GM21825 (cell line): ENCODE results near the gene EXD3.
"Not testable (repeated sequence)": the region's sequence is repeated elsewhere in the genome, so short reads cannot be mapped to it uniquely, and the experiment has no call there.

Experiments used
- ATAC-seq: cut with Tn5 transposase; IDR thresholded peaks from one replicate; pipeline ENCODE4 v1.9.1; 2021; ENCODE audit warnings: mild to moderate bottlenecking, moderate library complexity; ENCODE audit not compliant: unreplicated experiment

EXD3 gene

DNA sequence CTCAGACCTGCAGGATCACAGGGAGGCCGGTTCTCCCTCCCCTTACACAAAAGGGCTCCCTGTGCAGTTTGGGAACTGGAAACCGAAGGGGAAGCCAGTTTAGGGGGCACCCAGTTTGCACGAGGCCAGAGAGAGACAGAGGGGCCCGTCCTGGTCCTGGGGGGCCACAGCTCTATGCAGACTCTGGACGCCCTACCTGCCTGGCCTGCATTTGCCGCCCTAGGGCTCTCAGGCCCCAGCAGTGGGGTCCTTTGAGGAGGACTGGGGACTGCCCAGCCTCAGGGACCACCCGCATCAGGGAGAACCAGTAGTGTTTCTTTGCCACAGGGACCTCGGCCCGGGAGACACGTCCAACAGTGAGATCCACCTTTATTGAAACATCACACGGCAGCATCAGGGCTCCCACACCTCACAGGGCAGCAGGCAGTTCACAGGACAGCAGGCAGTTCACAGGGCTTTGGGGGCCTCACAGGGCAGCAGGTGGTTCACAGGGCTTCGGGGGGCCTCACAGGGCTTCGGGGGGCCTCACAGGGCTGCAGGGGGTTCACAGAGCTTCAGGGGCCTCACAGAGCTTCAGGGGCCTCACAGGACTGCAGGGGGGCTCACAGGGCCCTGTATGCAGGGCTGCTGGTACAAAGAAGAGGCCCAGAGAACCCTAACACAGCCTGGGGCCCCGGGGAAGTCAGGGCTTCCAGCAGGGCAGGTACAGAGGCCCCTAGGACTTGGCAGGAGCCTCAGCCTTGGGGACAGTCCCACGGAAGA, 36.8 kb upstream of the EXD3 start:
- ATAC-seq, result no peak

DNA sequence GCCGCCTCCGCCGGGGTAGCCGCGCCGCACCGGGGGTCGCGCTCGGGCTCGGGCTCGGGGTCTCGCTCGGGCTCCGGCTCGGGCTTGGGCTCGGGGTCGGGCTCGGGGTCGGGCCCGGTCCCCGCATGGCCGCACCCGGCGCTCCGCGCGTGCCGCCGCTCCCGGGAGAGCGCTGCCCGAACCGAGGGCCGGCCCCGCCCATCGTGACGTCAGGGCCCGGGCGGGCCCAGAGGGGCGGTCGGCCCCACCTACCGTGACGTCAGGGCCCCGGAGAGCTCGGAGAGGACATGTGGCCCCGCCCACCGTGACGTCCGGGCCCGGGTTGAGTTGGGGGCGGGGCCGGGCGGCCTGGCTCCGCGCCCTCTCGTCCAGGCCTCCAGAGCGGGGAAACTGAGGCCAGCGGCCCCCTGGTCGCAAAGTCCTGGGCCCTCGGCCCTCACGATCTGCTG, 36.2 kb upstream of the EXD3 start, which contains the start of gene NSMF:
TSS of gene NSMF (minus strand) at position 183 of the 449 bp plus-strand sequence. CDS start 232 bp downstream, outside the sequence.
- ATAC-seq, result peak; percentile 57

DNA sequence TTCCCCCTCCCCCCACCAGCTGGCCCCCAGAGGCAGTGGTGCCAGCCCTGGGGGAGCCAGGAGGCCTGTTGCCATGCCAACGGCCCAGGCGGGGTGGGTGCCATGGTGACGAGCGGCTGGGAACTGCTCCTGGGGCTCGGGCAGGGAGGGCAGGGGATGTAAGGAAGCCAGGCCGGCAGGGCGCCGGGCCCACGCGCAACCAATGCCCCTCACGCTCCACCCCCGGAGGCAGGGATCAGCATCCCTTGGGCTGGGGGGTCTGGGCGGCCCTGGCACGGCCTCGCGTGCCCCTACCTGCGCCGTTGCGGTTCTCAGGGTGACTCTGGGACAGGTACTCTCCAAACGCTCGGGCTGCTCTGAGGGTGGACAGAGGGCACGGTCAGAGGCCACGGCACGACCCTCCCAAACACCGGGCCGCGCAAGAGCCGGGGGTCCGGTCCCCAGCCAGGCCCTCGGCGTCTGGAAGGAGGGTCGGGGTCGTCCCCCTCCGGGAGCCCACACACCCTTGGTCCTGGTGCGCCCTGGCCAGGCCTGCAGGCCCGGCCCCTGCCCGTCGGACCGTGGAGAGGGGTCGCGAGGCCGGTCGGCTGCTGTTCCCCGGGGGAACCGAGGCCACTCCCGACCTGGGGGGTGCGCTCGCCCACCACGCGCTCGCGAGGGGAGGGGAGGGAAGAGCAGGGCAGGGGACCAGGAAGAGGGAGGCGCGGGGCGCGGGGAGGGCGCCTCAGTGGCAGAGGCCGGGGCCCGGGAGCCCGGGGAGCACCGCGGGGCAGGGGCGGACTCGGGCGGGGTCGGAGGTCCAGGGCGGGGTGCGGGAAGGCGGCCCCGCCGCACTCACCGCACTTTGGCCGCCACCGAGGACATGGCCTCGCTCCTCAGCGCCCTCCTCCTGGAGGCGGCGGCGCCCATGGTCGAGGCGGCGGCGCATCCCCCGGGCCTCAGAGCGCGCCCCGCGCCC, 35.5 kb upstream of the EXD3 start:
- peak; percentile 9 for ATAC-seq

DNA sequence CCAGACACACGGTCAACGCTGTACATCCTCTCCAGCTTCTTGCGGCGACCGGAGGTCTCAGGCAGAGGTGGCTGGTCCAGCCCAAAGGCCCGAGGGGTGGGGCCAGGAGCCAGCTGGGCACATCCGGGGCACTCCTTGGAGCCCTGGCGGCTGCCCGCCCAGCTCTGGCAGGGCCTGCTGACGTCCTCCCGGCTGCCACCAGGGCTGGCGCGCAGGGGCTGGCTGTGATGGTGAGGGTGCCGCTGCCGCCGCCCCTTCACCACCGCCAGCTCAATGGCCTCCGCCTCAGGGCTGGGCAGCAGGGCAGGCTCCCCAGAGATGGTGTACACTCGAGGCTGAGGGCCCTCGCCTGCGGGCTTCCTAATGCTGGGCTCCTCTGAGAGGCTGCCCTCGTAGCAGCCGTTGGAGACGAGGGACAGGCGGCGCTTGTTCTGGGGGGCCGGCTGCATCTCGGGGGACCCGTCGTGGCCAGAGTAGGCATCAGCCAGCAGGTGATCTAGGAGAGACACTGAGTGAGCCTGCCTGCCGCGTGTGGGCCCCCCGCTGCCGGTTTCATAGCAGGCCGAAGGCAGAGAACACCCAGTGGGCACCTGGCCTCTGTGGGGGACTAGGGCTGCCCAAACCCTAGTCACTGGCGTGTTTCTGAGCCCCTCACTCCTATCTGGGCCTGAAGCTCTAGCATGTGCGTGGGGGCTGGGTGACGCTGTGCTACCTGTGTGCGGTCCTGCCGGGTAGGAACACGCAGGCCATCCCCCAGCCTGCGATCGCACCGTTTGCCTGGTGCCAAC, 34.6 kb upstream of the EXD3 start:
- no peak for ATAC-seq

- ATAC-seq, result no peak
These were observed 34.0 kb upstream of the EXD3 start for GRCh38 chr9:137456864-137457405.

DNA sequence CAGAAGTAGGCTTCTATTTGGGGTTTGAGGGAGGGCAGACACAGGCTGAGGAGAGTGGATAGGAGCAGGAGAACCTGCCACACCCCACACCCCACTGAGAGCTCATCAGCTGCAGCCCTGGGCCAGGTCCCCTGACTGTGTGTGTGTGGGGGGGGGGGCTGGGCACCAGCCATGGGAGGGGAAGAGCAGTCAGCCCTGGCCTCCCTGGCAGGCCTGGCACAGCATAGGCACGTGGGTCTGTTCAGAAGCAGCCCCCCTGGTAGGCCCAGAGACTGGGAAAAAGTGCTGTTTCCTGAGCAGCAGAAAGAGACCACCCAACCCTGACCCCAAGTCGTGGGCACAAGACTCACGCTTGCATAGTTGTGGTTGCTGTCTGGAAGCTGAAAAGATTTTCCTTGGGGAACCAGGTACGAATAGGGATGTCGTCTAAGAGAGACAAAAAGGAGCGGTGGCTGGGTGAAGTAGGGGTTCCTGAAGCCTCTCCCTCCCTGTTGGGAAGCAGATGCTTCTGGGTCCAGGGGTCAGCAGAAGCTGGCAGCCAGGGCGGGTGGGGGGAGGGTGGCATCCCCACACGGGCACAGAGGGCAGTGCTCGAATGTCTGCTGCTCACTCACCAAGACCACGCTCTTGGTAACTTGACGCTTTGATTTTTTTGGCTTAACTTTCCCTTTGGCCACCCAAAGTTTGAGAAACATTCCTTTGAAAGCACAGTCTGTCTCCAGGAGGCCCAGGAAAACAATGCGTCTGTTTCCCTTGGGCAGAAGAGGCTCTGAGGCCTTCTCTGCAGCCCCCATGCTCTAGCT, 33.3 kb upstream of the EXD3 start:
- no peak for ATAC-seq

DNA sequence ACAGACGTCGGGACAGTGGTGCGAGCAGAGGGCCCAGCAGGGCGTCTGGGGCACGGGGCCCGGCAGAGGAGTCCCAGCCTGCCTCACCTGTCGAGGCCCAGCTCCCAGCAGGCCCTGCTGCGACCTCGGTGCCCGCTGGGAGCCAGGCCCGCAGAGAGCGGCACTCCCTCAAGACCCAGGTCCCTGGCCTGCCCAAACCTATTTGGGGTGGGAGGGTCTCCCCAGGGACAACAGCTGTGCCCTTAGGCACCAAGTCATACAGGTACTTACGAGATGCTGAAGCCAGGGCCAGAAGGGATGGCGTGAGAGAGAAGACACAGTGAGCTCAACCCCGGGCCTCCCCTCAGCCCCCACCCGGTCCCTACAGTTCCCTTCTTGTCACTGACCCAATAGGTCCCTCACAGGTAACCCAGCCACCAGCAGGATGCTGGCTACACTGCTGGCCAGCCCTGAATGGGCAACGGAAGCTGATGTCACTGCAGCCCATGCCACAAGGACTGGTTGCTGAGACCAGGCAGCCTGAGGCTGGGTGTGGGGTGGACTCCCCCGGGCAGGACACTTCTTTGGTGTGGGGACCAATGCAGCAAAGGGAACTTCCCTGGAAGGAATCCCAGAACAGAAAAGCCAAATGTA, 32.5 kb upstream of the EXD3 start:
- ATAC-seq, result no peak

DNA sequence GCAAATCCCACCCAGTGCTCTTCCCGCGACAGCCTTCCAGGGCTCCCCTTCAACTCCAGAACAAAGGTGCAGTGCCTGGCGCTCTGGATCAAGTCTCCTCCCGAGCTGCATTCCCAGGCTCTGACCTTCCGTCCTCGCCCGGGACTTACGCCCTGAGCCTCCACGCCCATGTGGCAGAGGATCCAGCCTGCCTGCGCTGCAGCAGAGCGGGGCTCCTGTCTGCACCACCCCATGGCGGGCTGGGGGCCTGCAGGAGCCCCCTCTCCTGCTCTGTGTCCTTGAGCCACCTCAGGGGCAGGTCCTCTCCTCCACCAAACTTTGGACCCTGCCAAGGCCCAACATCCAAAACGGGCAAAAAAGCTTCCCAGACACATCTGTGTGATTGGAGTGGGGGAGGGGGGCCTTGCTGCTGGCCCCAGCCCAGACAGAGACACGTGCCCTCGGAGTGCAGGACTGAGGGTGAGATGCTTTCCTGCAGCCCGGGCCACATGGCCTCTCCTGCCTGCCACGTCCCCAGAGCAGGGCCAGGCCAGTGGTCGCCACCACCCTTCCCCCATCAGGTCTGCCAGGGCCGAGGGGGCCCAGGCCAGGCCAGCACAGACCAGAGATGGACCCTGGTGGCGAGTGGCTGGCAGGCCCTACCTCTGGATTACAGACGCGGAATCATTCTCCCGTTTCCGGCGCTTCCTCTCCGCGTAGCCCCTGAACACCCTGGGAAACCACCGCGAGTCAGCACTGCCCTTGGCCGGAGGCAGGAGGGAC, 31.8 kb upstream of the EXD3 start:
- ATAC-seq, result no peak

DNA sequence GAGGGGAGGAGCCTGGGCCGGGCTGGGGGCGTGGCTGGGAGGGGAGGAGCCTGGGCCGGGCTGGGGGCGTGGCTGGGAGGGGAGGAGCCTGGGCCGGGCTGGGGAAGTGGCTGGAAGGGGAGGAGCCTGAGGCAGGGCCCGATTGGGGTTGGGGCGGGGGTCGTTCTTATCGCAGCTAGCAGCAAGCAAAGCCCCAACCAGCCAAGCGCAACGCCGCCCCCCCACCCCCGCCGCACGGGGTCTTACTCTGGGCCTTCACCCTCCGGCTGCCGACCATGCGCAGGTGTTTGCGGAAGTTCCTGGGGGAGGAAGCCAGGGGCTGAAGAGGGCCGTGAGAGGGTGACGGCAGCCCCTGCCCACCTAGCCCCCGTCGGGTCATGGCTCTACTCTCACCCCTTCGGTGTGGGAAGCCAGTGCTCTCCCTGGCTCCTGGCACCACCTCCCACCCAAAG, 31.2 kb upstream of the EXD3 start:
- ATAC-seq, result no peak

GRCh38 chr9:137453643-137454081, 30.7 kb upstream of the EXD3 start:
- ATAC-seq, result no peak

GRCh38 chr9:137452761-137453642, 30.0 kb upstream of the EXD3 start:
- no peak for ATAC-seq

DNA sequence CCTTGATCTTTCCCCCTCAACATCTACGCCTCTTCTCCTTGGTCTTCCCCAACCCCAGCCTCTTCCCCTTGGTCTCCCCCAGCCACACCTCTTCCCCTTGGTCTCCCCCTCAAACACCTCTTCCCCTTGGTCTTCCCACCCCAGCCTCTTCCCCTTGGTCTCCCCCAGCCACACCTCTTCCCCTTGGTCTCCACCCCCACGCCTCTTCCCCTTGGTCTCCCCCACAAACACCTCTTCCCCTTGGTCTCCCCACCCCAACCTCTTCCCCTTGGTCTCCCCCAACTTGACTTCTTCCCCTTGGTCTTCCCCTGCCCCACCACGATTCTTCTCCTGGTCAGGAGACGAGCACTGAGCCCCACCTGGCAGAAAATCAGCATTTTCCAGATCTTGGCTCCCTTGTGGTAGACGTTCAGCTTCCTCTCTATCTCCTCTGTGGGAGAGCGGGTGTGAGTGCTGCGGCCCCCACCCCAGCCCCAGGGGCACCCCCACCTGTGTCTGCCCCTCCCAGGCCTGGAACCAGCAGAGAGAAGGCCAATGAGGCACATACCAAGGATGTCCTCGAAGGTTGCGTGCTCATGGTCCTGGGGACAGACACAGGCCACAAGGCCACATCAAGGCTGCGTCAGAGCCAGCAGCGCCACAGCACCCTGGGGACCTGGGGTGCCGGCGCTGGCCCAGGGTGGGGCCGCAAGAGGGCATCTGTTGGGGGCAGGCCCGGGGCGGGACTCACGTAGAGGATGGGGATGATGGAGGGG, 29.2 kb upstream of the EXD3 start:
- no peak for ATAC-seq

DNA sequence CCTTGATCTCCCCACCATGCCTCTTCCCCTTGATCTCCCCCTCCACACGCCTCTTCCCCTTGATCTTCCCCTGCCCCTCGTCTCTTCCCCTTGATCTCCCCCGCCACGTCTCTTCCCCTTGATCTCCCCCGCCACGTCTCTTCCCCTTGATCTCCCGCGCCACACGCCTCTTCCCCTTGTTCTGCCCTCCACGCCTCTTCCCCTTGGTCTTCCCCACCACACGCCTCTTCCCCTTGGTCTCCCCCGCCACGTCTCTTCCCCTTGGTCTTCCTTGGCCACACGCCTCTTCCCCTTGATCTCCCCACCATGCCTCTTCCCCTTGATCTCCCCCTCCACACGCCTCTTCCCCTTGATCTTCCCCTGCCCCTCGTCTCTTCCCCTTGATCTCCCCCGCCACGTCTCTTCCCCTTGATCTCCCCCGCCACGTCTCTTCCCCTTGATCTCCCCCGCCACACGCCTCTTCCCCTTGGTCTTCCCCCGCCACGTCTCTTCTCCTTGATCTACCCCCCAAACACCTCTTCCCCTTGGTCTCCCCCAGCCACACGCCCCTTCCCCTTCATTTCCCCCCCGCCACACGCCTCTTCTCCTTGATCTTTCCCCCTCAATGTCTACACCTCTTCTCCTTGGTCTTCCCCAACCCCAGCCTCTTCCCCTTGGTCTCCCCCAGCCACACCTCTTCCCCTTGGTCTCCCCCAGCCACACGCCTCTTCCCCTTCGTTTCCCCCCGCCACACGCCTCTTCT, 28.5 kb upstream of the EXD3 start:
- not testable (repeated sequence) for ATAC-seq

- ATAC-seq, result not testable (repeated sequence)
These were observed 27.7 kb upstream of the EXD3 start for GRCh38 chr9:137450539-137451222.

DNA sequence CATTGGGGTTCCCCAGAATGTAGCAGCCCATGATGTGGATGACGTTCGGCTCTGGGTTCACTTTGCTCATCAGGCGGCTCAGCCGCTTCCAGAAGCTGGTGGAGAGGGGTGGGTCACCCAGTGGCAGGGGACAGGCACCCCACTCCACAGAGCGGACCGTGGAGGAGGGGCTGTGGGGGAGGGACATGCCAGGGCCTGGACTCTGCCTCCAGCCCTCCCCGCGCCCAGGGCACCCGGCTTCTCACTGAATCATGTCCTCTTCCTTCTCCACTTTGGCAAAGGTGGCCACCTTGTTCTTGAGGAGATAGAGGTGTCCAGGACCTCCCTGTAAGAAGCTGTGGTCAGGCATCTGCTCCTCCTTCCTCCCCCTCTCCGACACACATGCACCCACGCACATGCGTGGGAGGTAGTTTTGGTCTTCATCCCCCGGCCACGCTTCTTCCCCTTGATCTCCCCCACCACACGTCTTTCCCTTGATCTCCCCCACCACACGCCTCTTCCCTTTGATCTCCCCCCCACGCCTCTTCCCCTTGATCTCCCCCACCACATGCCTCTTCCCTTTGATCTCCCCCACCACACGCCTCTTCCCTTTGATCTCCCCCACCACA, 27.1 kb upstream of the EXD3 start:
- ATAC-seq, result no peak
